Neural cell (in vitro differentiated cells): ENCODE measurements around the gene RNU6-1.

ENCODE experiments used
- CTCF ChIP-seq: fragments of 450-650 bp; IDR thresholded peaks from 2 replicates; pipeline ENCODE4 v1.5.1; 2014; ENCODE audit warnings: antibody characterized with exemption, mild to moderate bottlenecking, moderate library complexity; ENCODE audit not compliant: poor library complexity, severe bottlenecking
- RAD21 ChIP-seq: fragments of 450-650 bp; conservative IDR thresholded peaks from 2 replicates; pipeline ENCODE4 v1.6.1; 2014; ENCODE audit warnings: antibody characterized with exemption, mild to moderate bottlenecking, moderate library complexity
- REST ChIP-seq: IDR thresholded peaks from 2 replicates; pipeline ENCODE4 v1.6.1; 2012; ENCODE audit warnings: borderline replicate concordance

GRCh38 chr15:67824197-67824968, 15.5 kb downstream of the RNU6-1 start:
- TF ChIP-seq CTCF (no peak), REST (no peak), RAD21 (no peak)
